ENCODE measurements around the gene KCTD2.

GRCh38 chr17:75063626-75064025 lies 16.6 kb downstream of the KCTD2 start:
- TF ChIP-seq GATA2 (IDR thresholded peaks at IDR 0.05; ENCODE audit: low read depth, low read length): no peak
- TF ChIP-seq GATA3 (IDR thresholded peaks at IDR 0.05; ENCODE audit: low read depth, low read length): no peak

Measured in SH-SY5Y (cell line).